K562 (cell line): ENCODE results near the gene TP53I3. TPM values are rescaled to one million over a fixed set of nuclear protein-coding genes. Genes with fewer than 3 reads are reported as not detected.
A peak's percentile ranks its signal among the peaks of the same experiment; 100 is the strongest.

ENCODE experiments used
- ARID3A ChIP-seq: IDR thresholded peaks from 2 replicates; pipeline ENCODE4 v1.6.1; 2012; ENCODE audit warnings: low read depth, low read length, improper control_type of control experiment, borderline replicate concordance
- BCOR ChIP-seq: fragments of 450-650 bp; IDR thresholded peaks from 2 replicates; pipeline ENCODE4 v1.6.1; 2016
- CTBP1 ChIP-seq: fragments of 450-650 bp; IDR thresholded peaks from 2 replicates; pipeline ENCODE4 v1.6.1; 2016; ENCODE audit warnings: borderline replicate concordance
- DDX20 ChIP-seq: fragments of 450-650 bp; IDR thresholded peaks from 2 replicates; pipeline ENCODE4 v1.6.1; 2016; ENCODE audit warnings: missing genetic modification characterization, low read depth, mild to moderate bottlenecking, missing compliant biosample characterization, moderate library complexity
- EHMT2 ChIP-seq: fragments of 450-650 bp; IDR thresholded peaks from 2 replicates; pipeline ENCODE4 v1.6.1; 2018; ENCODE audit warnings: antibody characterized with exemption
- HIVEP1 ChIP-seq: fragments of 250-450 bp; sonication (Bioruptor Pico); IDR thresholded peaks from 2 replicates; pipeline ENCODE4 v1.4.0; 2020; ENCODE audit warnings: mild to moderate bottlenecking
- KLF13 ChIP-seq: fragments of 450-650 bp; IDR thresholded peaks from 2 replicates; pipeline ENCODE4 v1.6.1; 2016; ENCODE audit warnings: missing genetic modification characterization, low read depth, mild to moderate bottlenecking, missing compliant biosample characterization, moderate library complexity, borderline replicate concordance
- MCM3 ChIP-seq: fragments of 450-650 bp; IDR thresholded peaks from 2 replicates; pipeline ENCODE4 v1.6.1; 2016
- NFYB ChIP-seq: IDR thresholded peaks from 2 replicates; pipeline ENCODE4 v1.6.1; 2011; ENCODE audit warnings: mild to moderate bottlenecking, moderate library complexity; ENCODE audit not compliant: insufficient read length; ENCODE audit errors: extremely low read depth
- PKNOX1 ChIP-seq: fragments of 450-650 bp; IDR thresholded peaks from 2 replicates; pipeline ENCODE4 v1.6.1; 2016
- SMARCB1 ChIP-seq: IDR thresholded peaks from 2 replicates; pipeline ENCODE4 v1.6.1; 2011; ENCODE audit warnings: improper control_type of control experiment, low read depth; ENCODE audit not compliant: insufficient read length
- TAF7 ChIP-seq: fragments of 450-650 bp; IDR thresholded peaks from 2 replicates; pipeline ENCODE4 v1.6.1; 2016; ENCODE audit warnings: missing genetic modification characterization, missing compliant biosample characterization
- TARDBP ChIP-seq: fragments of 450-650 bp; IDR thresholded peaks from 2 replicates; pipeline ENCODE4 v1.6.1; 2016
- ZBTB33 ChIP-seq: sonication (generic); formaldehyde crosslinking; IDR thresholded peaks from 2 replicates; pipeline ENCODE4 v1.8.1; 2023; ENCODE audit warnings: mild to moderate bottlenecking, missing genetic modification reagents
- ZNF407 ChIP-seq: fragments of 450-650 bp; IDR thresholded peaks from 2 replicates; pipeline ENCODE4 v1.6.1; 2016; ENCODE audit warnings: low read depth
- polyA plus RNA-seq, 8 experiments: library from polyadenylated mRNA; depleted of rRNA in 4 of 8; stranded (reverse) in 5 of 8; unstranded in 3 of 8; fragments of >200 nt; fragmentation: Nextera tagmentation in 2 of 8; fragmentation: Illumina TruSeq in 1 of 8; extraction: Ambion mirVana in 2 of 8; extraction: Trizol in 1 of 8; gene quantifications; 2 replicates each; pipeline versions ENCODE4 v1.2.1 to v1.2.3, GENCODE V29; 2011 to 2014; ENCODE audit warnings: inconsistent platforms in 1 of 8, missing spikeins in 1 of 8
- total RNA-seq, 7 experiments: library from RNA; depleted of rRNA in 6 of 7; stranded (reverse); fragments of >200 nt in 6 of 7; fragmentation: Illumina TruSeq in 2 of 7; extraction: Trizol in 2 of 7; gene quantifications; 2 replicates each; pipeline versions ENCODE4 v1.2.1 to v1.2.3, GENCODE V29; 2011 to 2021; ENCODE audit warnings: low replicate concordance in 1 of 7

TP53I3 gene
- total and polyA plus RNA-seq, 9 of the 15 experiments (the other 6 are each of a cell fraction or from before 2014, with no cell fraction given): 0.65 to 9.5 (median 5.6) TPM

- no peak for TF ChIP-seq ARID3A
- no peak for TF ChIP-seq NFYB
- no peak for TF ChIP-seq MCM3
- TF ChIP-seq KLF13: no peak
- no peak for TF ChIP-seq EHMT2
- no peak for TF ChIP-seq DDX20 (tag)
- TF ChIP-seq PKNOX1: 0 out of 2 replicates have a peak, but pooled peaks have one; percentile 7
- no peak for TF ChIP-seq HIVEP1 (CRISPR knock-in tag)
- 0 out of 2 replicates have a peak, but pooled peaks have one; percentile 42 for TF ChIP-seq TAF7 (tag)
- peak; percentile 37; the same call in 1 of the 2 replicates for TF ChIP-seq BCOR
- peak; percentile 87 for TF ChIP-seq CTBP1
- TF ChIP-seq TARDBP: peak; percentile 80; the same call in 1 of the 2 replicates
- no peak for TF ChIP-seq ZBTB33 (CRISPR knock-in tag)
- no peak for TF ChIP-seq ZNF407
- TF ChIP-seq SMARCB1: no peak
Measured at GRCh38 chr2:24084386-24085199, at the start of gene TP53I3 (continued).
